DND-41 (cell line): ENCODE measurements around the gene B3GALT6.

Experiments used
- EZH2 ChIP-seq: IDR thresholded peaks from 3 replicates; pipeline ENCODE4 v1.6.1; 2012; ENCODE audit warnings: borderline replicate concordance, low read depth, mild to moderate bottlenecking, moderate library complexity, low read length, inconsistent platforms; ENCODE audit not compliant: severe bottlenecking
- TF ChIP-seq, protein P1 (sequence below): IDR thresholded peaks from 2 replicates; pipeline ENCODE4 v1.5.1; 2012; ENCODE audit warnings: borderline replicate concordance, low read length, moderate library complexity, mild to moderate bottlenecking; ENCODE audit not compliant: poor library complexity, severe bottlenecking; ENCODE audit errors: extremely low read depth

DNA sequence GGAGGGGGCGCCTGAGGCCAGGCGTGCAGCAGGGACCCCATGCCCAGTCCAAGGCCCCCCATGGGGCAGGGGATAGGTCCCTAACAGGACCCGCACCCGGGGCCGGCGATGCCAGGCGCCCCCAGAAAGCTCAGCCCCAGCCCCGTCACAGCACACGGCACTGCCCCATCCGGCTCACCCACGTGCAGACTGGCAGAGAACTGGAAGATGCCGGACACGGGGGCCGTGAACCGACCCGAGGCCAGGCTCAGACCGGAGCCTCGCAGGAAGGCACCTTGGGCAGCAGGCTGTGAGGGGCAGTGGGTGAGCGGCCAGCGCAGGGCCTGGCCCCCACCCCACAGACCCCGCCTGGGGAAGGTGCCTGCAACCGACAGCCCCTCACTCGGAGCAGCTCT, 11.2 kb downstream of the B3GALT6 start:
- TF ChIP-seq, protein P1, sequence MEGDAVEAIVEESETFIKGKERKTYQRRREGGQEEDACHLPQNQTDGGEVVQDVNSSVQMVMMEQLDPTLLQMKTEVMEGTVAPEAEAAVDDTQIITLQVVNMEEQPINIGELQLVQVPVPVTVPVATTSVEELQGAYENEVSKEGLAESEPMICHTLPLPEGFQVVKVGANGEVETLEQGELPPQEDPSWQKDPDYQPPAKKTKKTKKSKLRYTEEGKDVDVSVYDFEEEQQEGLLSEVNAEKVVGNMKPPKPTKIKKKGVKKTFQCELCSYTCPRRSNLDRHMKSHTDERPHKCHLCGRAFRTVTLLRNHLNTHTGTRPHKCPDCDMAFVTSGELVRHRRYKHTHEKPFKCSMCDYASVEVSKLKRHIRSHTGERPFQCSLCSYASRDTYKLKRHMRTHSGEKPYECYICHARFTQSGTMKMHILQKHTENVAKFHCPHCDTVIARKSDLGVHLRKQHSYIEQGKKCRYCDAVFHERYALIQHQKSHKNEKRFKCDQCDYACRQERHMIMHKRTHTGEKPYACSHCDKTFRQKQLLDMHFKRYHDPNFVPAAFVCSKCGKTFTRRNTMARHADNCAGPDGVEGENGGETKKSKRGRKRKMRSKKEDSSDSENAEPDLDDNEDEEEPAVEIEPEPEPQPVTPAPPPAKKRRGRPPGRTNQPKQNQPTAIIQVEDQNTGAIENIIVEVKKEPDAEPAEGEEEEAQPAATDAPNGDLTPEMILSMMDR, result no peak
- no peak for TF ChIP-seq EZH2
